Testis (tissue), 3 donors: Measurements from ENCODE around the gene POLN. TPM values are rescaled to one million over a fixed set of nuclear protein-coding genes. Genes with fewer than 3 reads are reported as not detected.
A peak's percentile ranks its signal among the peaks of the same experiment; 100 is the strongest.

ENCODE experiments used
- DNase-seq: peaks from one replicate; pipeline ENCODE4 v3.0.0-alpha.2; 2019
- H3K27ac ChIP-seq, 2 donors: fragments of 200-600 bp; sonication (generic); one replicate each; pipeline ENCODE4 v1.5.1; 2019
- H3K27me3 ChIP-seq: fragments of 200-600 bp; sonication (generic); one replicate; pipeline ENCODE4 v1.5.1; 2019
- H3K36me3 ChIP-seq: fragments of 200-600 bp; sonication (generic); one replicate; pipeline ENCODE4 v1.5.1; 2017; ENCODE audit warnings: low read depth; ENCODE audit errors: missing control alignments
- H3K4me1 ChIP-seq: fragments of 200-600 bp; sonication (generic); one replicate; pipeline ENCODE4 v1.5.1; 2019
- H3K4me3 ChIP-seq, 2 donors: fragments of 200-600 bp; sonication (generic); one replicate each; pipeline ENCODE4 v1.5.1; 2017 to 2019
- H3K9me3 ChIP-seq: fragments of 200-600 bp; sonication (generic); one replicate; pipeline ENCODE4 v1.5.1; 2017
- CTCF ChIP-seq, 3 experiments: fragments of 450-650 bp in 2 of 3; fragments of 200-600 bp in 1 of 3; sonication (generic) in 1 of 3; IDR thresholded peaks; one replicate each; pipeline ENCODE4 v1.5.1; 2016 to 2019; ENCODE audit warnings: antibody characterized with exemption in 3 of 3, mild to moderate bottlenecking in 2 of 3, moderate library complexity in 1 of 3
- POLR2A ChIP-seq: fragments of 450-650 bp; IDR thresholded peaks from one replicate; pipeline ENCODE4 v1.6.1; 2017; ENCODE audit warnings: antibody characterized with exemption, mild to moderate bottlenecking, moderate library complexity
- WGBS, 2 donors: methylation state at CpG; one replicate each; pipeline ENCODE4 v1.1.5; 2018; 5-methylcytosine and 5-hydroxymethylcytosine counted together
- intact Hi-C: fragments of 100-400 bp; cut with DNase I; formaldehyde crosslinking; loops from one replicate; pipeline ENCODE4 v1.15.1; 2023; ENCODE audit warnings: low total_unique reads
- polyA plus RNA-seq: library from polyadenylated mRNA; stranded (reverse); fragments of 350-450 nt; fragmentation: Illumina TruSeq; extraction: RNeasy Lipid Tissue Mini Kit (QIAGEN cat#74804); gene quantifications from one replicate; pipeline ENCODE4 v1.2.3, GENCODE V29; 2014; ENCODE audit warnings: low read depth, low replicate concordance; ENCODE audit not compliant: insufficient read depth
- total RNA-seq, 2 donors: library from RNA; depleted of rRNA; stranded (reverse); fragments of >200 nt; gene quantifications; one replicate each; pipeline ENCODE4 v1.2.3, GENCODE V29; 2016

Gene POLN
- total and polyA plus RNA-seq, 3 donors from 2014 or later = 12.2 to 23.7 (median 22.9) TPM

- no peak for TF ChIP-seq POLR2A
- TF ChIP-seq CTCF (IDR thresholded peaks at IDR 0.05) = no peak
- Histone ChIP-seq H3K27me3 (no peaks in the 10 kb centered on the region), H3K36me3 (no peaks in the 10 kb centered on the region), H3K4me3 (no peak overlapping the region), H3K27ac (no peak overlapping the region), H3K4me1 (peaks cover 40% of the 10 kb centered on the region), H3K9me3 (no peaks in the 10 kb centered on the region)
- intact Hi-C loops = no loop called here
- 67 to 74% methylated on average over 3 to 11 of the region's 11 CpGs for WGBS, 2 donors
- no peak for DNase-seq
Observed at GRCh38 chr4:2074588-2074987, 167.3 kb downstream of the POLN start.

GRCh38 chr4:2073808-2074481 lies 168.0 kb downstream of the POLN start:
- no peaks in the 10 kb centered on the region for H3K36me3 ChIP-seq
- TF ChIP-seq CTCF (IDR thresholded peaks at IDR 0.05) (no peak), POLR2A (no peak)
- H3K4me1 ChIP-seq = peaks cover 40% of the 10 kb centered on the region
- no peak overlapping the region for H3K27ac ChIP-seq
- intact Hi-C loops = no loop called here
- no peaks in the 10 kb centered on the region for H3K27me3 ChIP-seq
- DNase-seq = no peak
- 7 to 64% methylated on average over 3 to 16 of the region's 20 CpGs for WGBS, 2 donors
- H3K4me3 ChIP-seq = no peak overlapping the region
- H3K9me3 ChIP-seq = no peaks in the 10 kb centered on the region

- DNase-seq = no peak
- TF ChIP-seq CTCF (IDR thresholded peaks at IDR 0.05) = no peak
- TF ChIP-seq POLR2A = no peak
Observed at GRCh38 chr4:2072971-2073807, 168.7 kb downstream of the POLN start.

GRCh38 chr4:2071912-2072867 lies 169.7 kb downstream of the POLN start:
- H3K36me3 ChIP-seq = no peaks in the 10 kb centered on the region
- intact Hi-C loops = no loop called here
- DNase-seq = peak; percentile 82
- no peak overlapping the region for H3K4me3 ChIP-seq
- no peaks in the 10 kb centered on the region for H3K27me3 ChIP-seq
- no peaks in the 10 kb centered on the region for H3K9me3 ChIP-seq
- TF ChIP-seq POLR2A = no peak
- no peak for TF ChIP-seq CTCF (IDR thresholded peaks at IDR 0.05)
- H3K4me1 ChIP-seq = peaks cover 46% of the 10 kb centered on the region
- H3K27ac ChIP-seq = no peak overlapping the region
- WGBS, 2 donors = 40 to 59% methylated on average over 1 to 26 of the region's 28 CpGs

More at GRCh38 chr4:2072971-2073807, 168.7 kb downstream of the POLN start:
- intact Hi-C loops = no loop called here
- H3K27me3 ChIP-seq = no peaks in the 10 kb centered on the region
- H3K36me3 ChIP-seq = no peaks in the 10 kb centered on the region
- no peaks in the 10 kb centered on the region for H3K9me3 ChIP-seq
- WGBS, 2 donors = 79 to 89% methylated on average over 13 to 18 of the region's 20 CpGs
- H3K4me3 ChIP-seq = no peak overlapping the region
- peaks cover 40% of the 10 kb centered on the region for H3K4me1 ChIP-seq
- no peak overlapping the region for H3K27ac ChIP-seq
